SHP77 (cell line): ENCODE results near the gene SIPA1L3.
"Not testable (repeated sequence)": the region's sequence is repeated elsewhere in the genome, so short reads cannot be mapped to it uniquely, and the experiment has no call there.

Experiments used
- DNase-seq, 2 experiments: peaks; one replicate each; lab custom pipeline; 2025; lab: John Stamatoyannopoulos, UW

The SIPA1L3 gene

GRCh38 chr19:38070573-38070972 is 163.6 kb downstream of the SIPA1L3 start:
- DNase-seq = peak; percentile 51 to 62

GRCh38 chr19:38071054-38071453 is 164.0 kb downstream of the SIPA1L3 start:
- DNase-seq = not testable (repeated sequence)

DNA sequence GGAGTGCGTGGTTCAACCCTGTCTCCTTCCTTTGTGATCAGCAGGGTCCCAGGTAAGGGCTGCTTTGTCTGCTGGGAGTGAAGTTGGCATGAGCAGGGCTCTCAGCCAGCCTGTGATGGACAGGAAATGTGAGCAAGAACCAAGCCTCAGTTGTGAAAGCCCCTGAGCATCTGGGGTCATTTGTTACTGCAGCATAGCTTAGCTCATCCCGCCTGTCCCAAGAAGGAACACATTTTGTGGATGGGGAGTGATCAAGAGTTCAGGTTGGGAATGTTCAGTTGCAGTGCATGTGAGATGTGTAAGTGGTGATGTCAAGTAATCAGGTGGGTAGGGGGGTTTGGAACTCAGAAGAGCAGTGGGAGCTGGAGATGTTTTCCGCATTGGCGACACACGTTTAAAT is 164.6 kb downstream of the SIPA1L3 start:
- no peak for DNase-seq

DNA sequence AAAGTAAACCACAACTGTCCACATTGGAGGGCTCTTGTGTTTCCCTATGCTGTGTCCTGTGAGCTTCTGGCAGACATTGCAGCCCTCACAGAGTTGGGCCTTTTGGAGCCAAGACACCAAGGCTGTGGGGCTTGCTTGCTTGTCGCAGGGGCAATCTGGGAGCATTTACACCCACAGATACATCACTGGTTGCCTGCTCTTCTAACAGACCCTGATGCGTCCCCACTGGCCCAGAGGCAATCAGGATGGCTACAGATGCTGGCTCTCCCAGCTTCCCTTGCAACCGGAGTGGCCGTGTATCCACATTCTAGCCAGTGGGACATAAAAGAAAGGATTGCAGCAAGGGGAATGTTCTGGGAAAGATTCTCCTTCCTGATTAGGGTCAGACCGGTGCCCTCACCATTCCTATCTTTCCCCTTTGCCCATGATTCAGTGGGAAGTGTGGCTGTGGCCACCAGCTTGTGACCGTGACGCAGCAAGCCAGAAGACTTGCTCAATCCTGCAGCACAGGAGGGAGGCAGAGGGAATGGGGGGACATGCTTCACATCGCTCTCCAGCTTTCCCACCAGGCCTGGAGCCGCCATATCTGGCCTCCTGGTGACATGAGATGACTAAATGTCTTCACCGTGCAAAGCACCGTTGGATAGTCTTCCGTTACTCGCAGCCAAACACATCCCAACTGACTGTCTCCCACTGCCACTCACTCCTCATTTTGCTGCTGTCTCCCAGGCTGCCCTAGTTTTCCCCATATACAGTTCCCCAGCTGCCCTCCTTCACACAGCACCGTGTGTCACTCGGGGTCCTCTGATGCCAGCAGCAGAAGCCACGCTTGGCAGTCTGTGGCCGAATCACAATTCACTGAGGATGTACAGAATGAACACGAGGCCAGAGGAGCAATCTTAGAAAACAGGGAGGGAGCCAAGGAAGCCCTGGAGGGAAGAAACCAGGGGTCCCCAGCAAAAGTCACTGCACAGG is 166.1 kb downstream of the SIPA1L3 start:
- DNase-seq = no peak

DNA sequence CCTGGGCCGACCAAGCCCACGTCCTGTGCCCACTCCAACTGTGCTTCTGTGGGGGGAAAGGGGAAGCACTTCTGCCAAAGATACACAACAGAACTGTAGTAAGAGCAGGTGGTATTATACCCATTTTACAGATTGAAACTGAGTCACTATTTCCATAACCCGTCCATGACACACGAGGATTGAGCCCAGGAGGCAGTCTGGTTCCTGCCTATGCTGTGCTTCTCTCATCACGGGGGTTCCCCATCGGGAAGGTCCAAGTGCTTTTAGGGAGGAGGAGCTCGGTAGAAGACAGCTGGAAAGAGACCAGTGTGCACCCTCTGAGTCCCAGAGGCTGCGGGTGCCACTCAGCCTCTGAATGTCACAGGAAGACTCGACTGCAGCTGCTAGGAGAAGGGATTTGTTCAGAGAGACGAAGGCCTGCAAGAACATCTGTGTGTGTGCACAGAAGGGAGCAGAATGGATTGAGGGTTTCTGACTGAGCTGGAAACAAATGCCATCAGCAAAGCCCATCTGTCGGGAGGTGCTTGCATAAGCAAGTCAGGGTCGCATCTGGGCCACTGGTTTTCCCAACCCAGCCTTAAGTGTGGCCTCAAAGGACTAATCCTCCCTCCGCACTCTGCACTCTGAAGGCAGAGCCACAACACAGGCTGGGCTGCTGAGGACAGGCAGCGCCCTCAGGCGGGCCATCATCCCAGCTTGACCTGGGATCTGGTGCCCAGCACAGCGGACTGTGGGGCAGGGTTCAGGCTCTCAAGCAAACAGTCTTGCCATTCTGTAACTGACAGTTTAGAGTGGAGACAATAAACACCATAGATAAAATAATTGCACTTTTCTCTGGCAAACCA is 167.1 kb downstream of the SIPA1L3 start:
- peak; percentile 70 to 81 for DNase-seq

- no peak for DNase-seq
These were observed 169.3 kb downstream of the SIPA1L3 start for GRCh38 chr19:38076337-38076736.

GRCh38 chr19:38078302-38078930 is 171.4 kb downstream of the SIPA1L3 start:
- DNase-seq = no peak

GRCh38 chr19:38079926-38080380 is 172.9 kb downstream of the SIPA1L3 start:
- DNase-seq = peak; percentile 95 to 97

DNA sequence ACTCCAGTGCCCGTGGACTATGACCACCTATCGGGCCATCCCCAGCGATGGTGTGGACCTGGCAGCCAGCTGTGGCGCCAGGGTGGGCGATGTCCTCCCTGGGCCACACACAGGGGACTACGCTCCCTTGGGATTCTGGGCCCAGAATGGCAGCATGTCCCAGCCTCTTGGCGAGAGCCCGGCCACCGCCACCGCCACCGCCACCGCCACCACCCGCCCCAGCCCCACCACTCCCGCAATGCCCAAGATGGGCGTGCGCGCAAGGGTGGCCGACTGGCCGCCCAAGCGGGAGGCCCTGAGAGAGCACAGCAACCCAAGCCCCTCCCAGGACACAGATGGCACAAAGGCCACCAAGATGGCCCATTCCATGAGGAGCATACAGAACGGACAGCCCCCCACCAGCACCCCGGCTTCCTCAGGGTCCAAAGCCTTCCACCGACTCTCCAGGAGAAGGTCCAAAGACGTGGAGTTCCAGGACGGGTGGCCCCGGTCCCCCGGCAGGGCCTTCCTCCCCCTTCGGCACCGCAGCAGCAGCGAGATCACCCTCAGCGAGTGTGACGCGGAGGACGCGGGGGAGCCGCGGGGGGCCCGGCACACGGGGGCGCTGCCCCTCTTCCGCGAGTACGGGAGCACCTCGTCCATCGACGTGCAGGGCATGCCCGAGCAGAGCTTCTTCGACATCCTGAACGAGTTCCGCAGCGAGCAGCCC is 174.7 kb downstream of the SIPA1L3 start:
- no peak for DNase-seq

DNA sequence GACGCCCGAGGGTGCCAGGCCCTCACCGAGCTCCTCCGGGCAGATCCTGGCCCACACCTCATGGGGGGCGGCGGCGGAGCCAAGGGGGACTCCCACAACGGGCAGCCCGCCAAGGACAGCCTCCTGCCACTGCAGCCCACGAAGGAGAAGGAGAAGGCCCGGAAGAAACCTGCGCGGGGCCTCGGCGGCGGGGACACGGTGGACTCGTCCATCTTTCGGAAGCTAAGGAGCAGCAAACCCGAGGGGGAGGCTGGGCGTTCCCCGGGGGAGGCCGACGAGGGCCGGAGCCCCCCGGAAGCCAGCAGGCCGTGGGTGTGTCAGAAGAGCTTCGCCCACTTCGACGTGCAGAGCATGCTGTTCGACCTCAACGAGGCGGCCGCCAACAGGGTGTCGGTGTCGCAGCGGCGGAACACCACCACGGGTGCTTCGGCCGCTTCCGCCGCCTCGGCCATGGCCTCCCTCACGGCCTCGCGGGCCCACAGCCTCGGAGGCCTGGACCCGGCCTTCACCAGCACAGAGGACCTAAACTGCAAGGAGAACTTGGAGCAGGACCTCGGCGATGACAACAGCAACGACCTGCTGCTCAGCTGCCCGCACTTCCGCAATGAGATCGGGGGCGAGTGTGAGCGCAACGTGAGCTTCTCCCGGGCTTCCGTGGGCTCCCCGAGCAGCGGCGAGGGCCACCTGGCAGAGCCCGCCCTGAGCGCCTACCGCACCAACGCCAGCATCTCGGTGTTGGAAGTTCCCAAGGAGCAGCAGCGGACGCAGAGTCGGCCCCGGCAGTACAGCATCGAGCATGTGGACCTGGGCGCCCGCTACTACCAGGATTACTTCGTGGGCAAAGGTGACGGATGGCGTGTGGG is 175.5 kb downstream of the SIPA1L3 start:
- DNase-seq = no peak

DNA sequence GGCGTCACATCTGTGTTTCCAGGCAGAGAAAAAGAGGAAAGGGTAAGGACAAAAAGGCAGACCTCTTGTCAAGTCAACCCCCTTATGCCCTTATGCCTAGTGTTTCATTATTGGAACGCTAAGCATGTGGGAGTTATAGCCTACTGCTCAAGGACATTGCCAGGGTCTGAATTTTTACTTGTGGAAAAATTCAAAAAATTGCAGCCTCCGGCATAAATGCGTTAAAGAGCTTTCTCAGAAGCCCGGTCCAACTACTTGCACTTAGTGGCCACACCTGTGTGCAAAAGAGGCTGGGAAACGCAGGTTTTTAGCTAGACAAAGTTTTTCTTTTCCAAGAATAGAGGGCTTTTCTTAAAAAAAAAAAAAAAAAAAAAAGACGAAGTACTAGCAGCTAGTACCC is 177.2 kb downstream of the SIPA1L3 start:
- DNase-seq = no peak

DNA sequence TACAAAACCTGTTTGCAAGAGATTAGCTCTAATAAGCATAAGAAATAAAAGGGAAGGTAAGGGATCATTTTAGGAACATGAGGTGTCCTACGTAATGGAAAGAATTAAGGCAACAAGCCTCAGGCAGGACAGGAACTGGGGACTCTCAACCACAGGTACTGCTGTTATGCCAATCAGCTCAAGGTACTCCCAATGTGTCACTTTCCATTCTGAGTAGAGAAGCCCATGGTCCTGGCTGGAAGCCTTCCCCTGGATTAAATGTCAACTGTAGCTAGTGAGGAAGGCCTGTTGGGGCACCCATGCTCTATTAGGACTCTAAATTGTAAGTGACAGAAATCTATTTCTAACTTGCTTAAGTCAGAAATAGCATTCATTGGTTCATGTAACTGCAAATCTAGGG is 182.4 kb downstream of the SIPA1L3 start:
- no peak for DNase-seq

- no peak for DNase-seq
These were observed 186.1 kb downstream of the SIPA1L3 start for GRCh38 chr19:38093154-38093553.

DNA sequence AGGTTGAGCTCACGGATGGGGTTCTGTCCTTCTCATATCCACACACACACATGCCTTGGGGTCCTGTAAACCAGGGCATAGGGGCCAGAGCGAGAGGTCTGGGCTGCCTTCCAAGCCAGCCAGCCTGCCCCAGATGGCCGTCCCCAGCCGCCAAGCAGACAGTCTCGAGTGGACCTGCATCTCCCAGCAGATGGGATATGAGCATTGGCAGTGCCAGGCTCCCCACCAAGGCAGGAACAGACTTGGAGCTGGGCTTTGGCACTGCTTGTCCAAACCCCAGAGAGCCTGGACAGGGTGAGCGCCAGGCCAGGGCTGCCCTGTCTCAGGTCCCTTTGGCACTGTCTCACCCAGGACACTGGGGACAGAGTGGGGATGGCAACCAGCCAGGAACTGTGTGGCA is 186.6 kb downstream of the SIPA1L3 start:
- DNase-seq = peak in 1 of 2 experiments; percentile 18

GRCh38 chr19:38095411-38096308 is 188.7 kb downstream of the SIPA1L3 start:
- DNase-seq = peak; percentile 93 to 94

DNA sequence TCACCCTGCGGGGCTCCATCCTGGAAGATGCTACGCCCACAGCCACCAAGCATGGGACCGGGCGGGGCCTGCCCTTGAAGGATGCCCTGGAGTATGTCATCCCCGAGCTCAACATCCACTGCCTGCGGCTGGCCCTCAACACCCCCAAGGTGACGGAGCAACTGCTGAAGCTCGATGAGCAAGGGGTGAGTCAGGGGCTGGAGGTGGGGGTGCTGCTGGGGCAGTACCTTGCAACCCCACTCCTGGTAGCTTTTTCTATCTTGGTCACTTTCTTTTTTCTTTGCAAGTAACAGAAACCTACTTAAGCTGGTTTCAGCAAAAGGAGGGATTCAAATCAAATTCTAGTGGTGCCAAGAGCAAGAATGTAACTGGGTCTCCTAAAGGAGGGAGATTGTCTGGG is 193.0 kb downstream of the SIPA1L3 start:
- DNase-seq = no peak

- DNase-seq = no peak
These were observed 193.6 kb downstream of the SIPA1L3 start for GRCh38 chr19:38100589-38100988.

DNA sequence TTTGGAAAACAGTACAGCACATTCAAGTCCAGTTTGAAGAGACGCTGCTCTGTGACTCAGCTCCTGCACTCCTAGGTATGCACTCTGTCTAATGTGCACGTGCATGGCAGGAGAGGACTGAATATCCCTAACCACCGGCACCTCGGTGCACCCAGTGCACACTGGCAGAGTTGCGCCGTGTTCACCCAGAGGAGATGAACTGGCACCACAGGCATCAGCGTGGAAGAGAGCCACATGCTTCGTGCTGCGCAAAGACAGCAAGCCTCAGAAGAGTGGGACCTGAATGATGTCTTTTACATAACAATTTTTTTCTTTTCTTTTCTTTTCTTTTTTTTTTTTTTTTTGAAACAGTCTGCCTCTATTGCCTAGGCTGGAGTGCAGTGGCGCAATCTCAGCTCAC is 194.7 kb downstream of the SIPA1L3 start:
- DNase-seq = no peak

- DNase-seq = no peak
These were observed 198.6 kb downstream of the SIPA1L3 start for GRCh38 chr19:38105574-38105973.

- no peak for DNase-seq
These were observed 200.1 kb downstream of the SIPA1L3 start for GRCh38 chr19:38107129-38107528.
